Hematopoietic multipotent progenitor cell treated with erythropoietin and hydrocortisone succinate and interleukin-3 and kit ligand, for 15 days (in vitro differentiated cells): ENCODE results near the gene MCF2L2.
"Not testable (repeated sequence)": the region's sequence is repeated elsewhere in the genome, so short reads cannot be mapped to it uniquely, and the experiment has no call there.

Experiments
- DNase-seq: peaks from one replicate; pipeline ENCODE4 v3.0.0-alpha.2; 2015; ENCODE audit warnings: low spot score

The MCF2L2 gene

GRCh38 chr3:183443395-183444385 is 15.3 kb upstream of the MCF2L2 start:
- no peak for DNase-seq

- DNase-seq: no peak
Observed at GRCh38 chr3:183442994-183443393, 14.6 kb upstream of the MCF2L2 start.

GRCh38 chr3:183440521-183440920 is 12.1 kb upstream of the MCF2L2 start:
- not testable (repeated sequence) for DNase-seq

- no peak for DNase-seq
Observed at GRCh38 chr3:183439515-183439914, 11.1 kb upstream of the MCF2L2 start.

GRCh38 chr3:183438735-183439134 is 10.3 kb upstream of the MCF2L2 start:
- DNase-seq: peak; percentile 19

- DNase-seq: no peak
Observed at GRCh38 chr3:183437666-183438564, 9.5 kb upstream of the MCF2L2 start.

- DNase-seq: no peak
Observed at GRCh38 chr3:183437061-183437460, 8.6 kb upstream of the MCF2L2 start.

- DNase-seq: no peak
Observed at GRCh38 chr3:183435661-183436060, 7.2 kb upstream of the MCF2L2 start.

GRCh38 chr3:183434992-183435391 is 6.6 kb upstream of the MCF2L2 start:
- no peak for DNase-seq

GRCh38 chr3:183434503-183434902 is 6.1 kb upstream of the MCF2L2 start:
- DNase-seq: no peak

- DNase-seq: no peak
Observed at GRCh38 chr3:183430325-183430957, 2.0 kb upstream of the MCF2L2 start.

GRCh38 chr3:183427876-183428446 is 458 bp downstream of the MCF2L2 start:
- DNase-seq: no peak

- DNase-seq: no peak
Observed at GRCh38 chr3:183427196-183427875, 1.1 kb downstream of the MCF2L2 start.

- DNase-seq: not testable (repeated sequence)
Observed at GRCh38 chr3:183418807-183419206, 9.6 kb downstream of the MCF2L2 start.

- no peak for DNase-seq
Observed at GRCh38 chr3:183411216-183411922, 17.1 kb downstream of the MCF2L2 start.

- no peak for DNase-seq
Observed at GRCh38 chr3:183410759-183411158, 17.7 kb downstream of the MCF2L2 start.

GRCh38 chr3:183410280-183410679 is 18.1 kb downstream of the MCF2L2 start:
- DNase-seq: no peak

GRCh38 chr3:183409219-183409618 is 19.2 kb downstream of the MCF2L2 start:
- DNase-seq: no peak

GRCh38 chr3:183401678-183402077 is 26.7 kb downstream of the MCF2L2 start:
- DNase-seq: no peak

- no peak for DNase-seq
Observed at GRCh38 chr3:183400352-183400751, 28.1 kb downstream of the MCF2L2 start.
